ENCODE data around the gene DTNA. TPM values are rescaled to one million over a fixed set of nuclear protein-coding genes. Genes with fewer than 3 reads are reported as not detected.

Gene DTNA
- total RNA-seq, 3 donors from 2014 or later (not counting 1 experiment from before 2014, with no cell fraction given) = 0.33 TPM; not detected in 2

DNA sequence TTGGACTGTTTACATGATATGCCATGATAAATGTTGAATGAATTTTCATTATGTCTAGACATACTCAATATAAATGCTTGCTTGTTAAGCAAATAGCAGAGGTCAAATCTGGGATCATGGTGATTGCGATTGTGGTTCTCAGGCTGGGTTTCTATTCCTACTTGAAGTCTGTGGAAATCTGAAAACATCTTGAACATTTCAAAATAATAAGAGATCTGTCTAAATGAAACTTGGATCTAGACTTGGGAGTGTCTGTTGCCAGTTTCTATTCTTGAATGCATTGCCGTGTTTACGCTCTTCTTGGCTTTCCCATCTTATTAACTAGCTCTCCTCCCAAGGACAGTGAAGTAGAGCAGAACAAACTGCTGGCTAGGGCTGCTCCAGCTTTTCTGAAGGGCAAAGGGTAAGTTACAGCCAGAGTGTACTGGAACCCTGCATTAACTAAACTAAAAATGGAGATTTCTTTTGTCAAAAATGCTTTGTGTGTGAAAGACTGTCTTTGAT lies 127.7 kb downstream of the DTNA start:
- no peaks in the 10 kb centered on the region for H3K4me1 Mint-ChIP-seq
- Histone ChIP-seq H3K4me3 (ENCODE audit: low read length) (no peak overlapping the region), H3K4me1 (ENCODE audit: control insufficient read depth, insufficient read depth, low read length) (no peaks in the 10 kb centered on the region), H3K9me3 (ENCODE audit: control insufficient read depth, insufficient read depth, low read length) (no peaks in the 10 kb centered on the region), H3K36me3 (ENCODE audit: control insufficient read depth, insufficient read depth, low read length) (no peaks in the 10 kb centered on the region), H3K27ac (ENCODE audit: low read length) (no peak overlapping the region), H3K27me3 (ENCODE audit: control insufficient read depth, insufficient read depth, low read length) (no peaks in the 10 kb centered on the region)
- ATAC-seq (no peak), DNase-seq (no peak)
- no peaks in the 10 kb centered on the region for H3K36me3 Mint-ChIP-seq
- intact Hi-C loops (cut with micrococcal nuclease) = no loop called here
- no peak overlapping the region for H3K27ac Mint-ChIP-seq
- TF ChIP-seq CTCF (IDR thresholded peaks at IDR 0.05) = no peak
- H3K4me3 Mint-ChIP-seq = no peak overlapping the region
- 93% methylated on average over 3 of the region's 3 CpGs for WGBS (ENCODE audit: insufficient coverage)
- no peaks in the 10 kb centered on the region for H3K9me3 Mint-ChIP-seq
- H3K27me3 Mint-ChIP-seq (ENCODE audit: low read depth in 2 of 2) = peaks cover 7 to 50% of the 10 kb centered on the region in 2 donors

DNA sequence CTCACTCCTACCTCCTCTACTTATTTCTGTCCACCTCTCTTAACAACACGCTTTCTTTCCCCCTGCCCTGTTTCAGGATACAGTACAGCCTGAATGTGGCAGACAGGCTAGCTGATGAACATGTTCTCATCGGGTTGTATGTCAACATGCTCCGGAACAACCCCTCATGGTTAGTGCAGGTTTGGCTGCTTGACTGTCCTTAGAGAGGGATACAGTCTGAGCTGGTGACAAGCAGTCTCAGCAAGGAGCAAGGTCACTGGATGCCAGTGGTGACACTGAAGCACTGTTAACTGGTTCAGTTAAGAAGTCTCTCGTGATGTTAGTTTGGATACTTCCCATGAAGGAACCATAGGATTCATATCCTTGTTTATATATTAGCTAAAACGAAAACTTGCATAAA lies 128.6 kb downstream of the DTNA start:
- Mint-ChIP-seq H3K4me3 (no peak overlapping the region), H3K27ac (no peak overlapping the region), H3K27me3 (ENCODE audit: low read depth in 2 of 2) (peaks cover 10 to 51% of the 10 kb centered on the region in 2 donors), H3K36me3 (no peaks in the 10 kb centered on the region), H3K4me1 (no peaks in the 10 kb centered on the region), H3K9me3 (no peaks in the 10 kb centered on the region)
- Histone ChIP-seq H3K36me3 (ENCODE audit: control insufficient read depth, insufficient read depth, low read length) (no peaks in the 10 kb centered on the region), H3K4me1 (ENCODE audit: control insufficient read depth, insufficient read depth, low read length) (no peaks in the 10 kb centered on the region), H3K4me3 (ENCODE audit: low read length) (no peak overlapping the region), H3K9me3 (ENCODE audit: control insufficient read depth, insufficient read depth, low read length) (no peaks in the 10 kb centered on the region), H3K27ac (ENCODE audit: low read length) (no peak overlapping the region), H3K27me3 (ENCODE audit: control insufficient read depth, insufficient read depth, low read length) (no peaks in the 10 kb centered on the region)
- intact Hi-C loops (cut with micrococcal nuclease) = no loop called here
- WGBS (ENCODE audit: insufficient coverage) = 94% methylated on average over 5 of the region's 5 CpGs
- ATAC-seq = no peak
- DNase-seq = no peak
- TF ChIP-seq CTCF (IDR thresholded peaks at IDR 0.05) = no peak

DNA sequence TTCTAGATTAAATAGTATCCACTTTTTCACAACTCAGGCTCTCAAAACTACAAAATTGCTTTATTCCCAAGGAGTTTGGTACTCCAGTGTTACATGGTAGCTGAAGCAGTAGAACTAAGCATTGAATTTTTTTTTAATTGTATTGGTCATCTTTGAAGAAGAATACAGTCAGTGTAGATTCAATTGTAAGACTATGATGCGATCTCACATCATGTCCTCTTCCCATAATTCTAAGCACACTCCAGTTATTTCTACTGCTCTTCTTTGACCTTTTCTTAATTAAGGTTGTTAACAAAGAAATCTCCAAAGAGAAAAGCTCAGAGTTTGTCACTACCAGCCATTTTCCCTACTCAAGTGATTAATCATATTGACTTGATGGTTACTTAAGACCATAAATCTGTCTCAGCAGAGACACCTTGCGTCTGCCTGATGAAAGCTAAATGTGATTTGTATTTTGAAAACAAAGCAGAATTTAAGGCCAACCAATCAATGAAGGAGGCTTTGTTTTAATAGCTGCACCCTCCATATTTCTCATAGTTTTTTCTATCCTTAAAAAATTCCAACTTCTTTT lies 130.2 kb downstream of the DTNA start:
- DNase-seq (no peak), ATAC-seq (no peak)
- H3K27ac ChIP-seq (ENCODE audit: low read length) = no peak overlapping the region
- Mint-ChIP-seq H3K4me3 (no peak overlapping the region), H3K27ac (no peak overlapping the region), H3K9me3 (no peaks in the 10 kb centered on the region), H3K36me3 (no peaks in the 10 kb centered on the region), H3K4me1 (no peaks in the 10 kb centered on the region), H3K27me3 (ENCODE audit: low read depth in 2 of 2) (peaks cover 10 to 51% of the 10 kb centered on the region in 2 donors)
- no peak overlapping the region for H3K4me3 ChIP-seq (ENCODE audit: low read length)
- H3K36me3 ChIP-seq (ENCODE audit: control insufficient read depth, insufficient read depth, low read length) = no peaks in the 10 kb centered on the region
- 90% methylated on average over 1 of the region's 2 CpGs for WGBS (ENCODE audit: insufficient coverage)
- intact Hi-C loops (cut with micrococcal nuclease) = no loop called here
- no peak for TF ChIP-seq CTCF (IDR thresholded peaks at IDR 0.05)
- H3K27me3 ChIP-seq (ENCODE audit: control insufficient read depth, insufficient read depth, low read length) = no peaks in the 10 kb centered on the region
- no peaks in the 10 kb centered on the region for H3K9me3 ChIP-seq (ENCODE audit: control insufficient read depth, insufficient read depth, low read length)
- no peaks in the 10 kb centered on the region for H3K4me1 ChIP-seq (ENCODE audit: control insufficient read depth, insufficient read depth, low read length)

GRCh38 chr18:34841891-34842290 lies 131.8 kb downstream of the DTNA start:
- no peaks in the 10 kb centered on the region for H3K36me3 ChIP-seq (ENCODE audit: control insufficient read depth, insufficient read depth, low read length)
- TF ChIP-seq CTCF (IDR thresholded peaks at IDR 0.05) = no peak
- no peaks in the 10 kb centered on the region for H3K9me3 ChIP-seq (ENCODE audit: control insufficient read depth, insufficient read depth, low read length)
- Mint-ChIP-seq H3K9me3 (no peaks in the 10 kb centered on the region), H3K27ac (no peak overlapping the region), H3K27me3 (ENCODE audit: low read depth in 2 of 2) (peaks cover 12 to 51% of the 10 kb centered on the region in 2 donors), H3K4me1 (no peaks in the 10 kb centered on the region), H3K4me3 (no peak overlapping the region), H3K36me3 (no peaks in the 10 kb centered on the region)
- H3K4me1 ChIP-seq (ENCODE audit: control insufficient read depth, insufficient read depth, low read length) = no peaks in the 10 kb centered on the region
- H3K27ac ChIP-seq (ENCODE audit: low read length) = no peak overlapping the region
- intact Hi-C loops (cut with micrococcal nuclease) = no loop called here
- DNase-seq = no peak
- H3K27me3 ChIP-seq (ENCODE audit: control insufficient read depth, insufficient read depth, low read length) = no peaks in the 10 kb centered on the region
- no peak for ATAC-seq
- no peak overlapping the region for H3K4me3 ChIP-seq (ENCODE audit: low read length)

All from natural killer cell (primary cell).